ENCODE results near the gene TXK.

Gene TXK

GRCh38 chr4:48100256-48100655 lies 33.8 kb downstream of the TXK start:
- Histone ChIP-seq H3F3A (ENCODE audit: insufficient read depth) (no peaks in the 10 kb centered on the region; the same call in 1 of the 2 replicates), H3K79me2 (ENCODE audit: insufficient read depth, low read length) (no peaks in the 10 kb centered on the region), H3K4me3 (ENCODE audit: insufficient read depth, low read length, poor library complexity, severe bottlenecking) (no peak overlapping the region), H3K27me3 (ENCODE audit: low read length) (no peaks in the 10 kb centered on the region), H4K20me1 (ENCODE audit: low read depth, low read length) (no peaks in the 10 kb centered on the region), H3K27ac (ENCODE audit: low read depth, low read length) (no peak overlapping the region), H3K9me2 (replicated peaks; ENCODE audit: insufficient read depth, low read length) (no peaks in the 10 kb centered on the region), H3K9me3 (ENCODE audit: insufficient read depth, low read length) (no peaks in the 10 kb centered on the region), H3K9ac (ENCODE audit: low read length) (no peak overlapping the region), H3K36me3 (ENCODE audit: low read length) (no peaks in the 10 kb centered on the region; the same call in 1 of the 2 replicates), H2AFZ (ENCODE audit: low read depth, low read length, severe bottlenecking) (no peak overlapping the region), H3K4me2 (ENCODE audit: low read depth, low read length, poor library complexity, severe bottlenecking) (no peak overlapping the region)
- no peak for TF ChIP-seq EZH2phosphoT487 (conservative IDR thresholded peaks at IDR 0.05; ENCODE audit: low read length)
- TF ChIP-seq, protein P1, sequence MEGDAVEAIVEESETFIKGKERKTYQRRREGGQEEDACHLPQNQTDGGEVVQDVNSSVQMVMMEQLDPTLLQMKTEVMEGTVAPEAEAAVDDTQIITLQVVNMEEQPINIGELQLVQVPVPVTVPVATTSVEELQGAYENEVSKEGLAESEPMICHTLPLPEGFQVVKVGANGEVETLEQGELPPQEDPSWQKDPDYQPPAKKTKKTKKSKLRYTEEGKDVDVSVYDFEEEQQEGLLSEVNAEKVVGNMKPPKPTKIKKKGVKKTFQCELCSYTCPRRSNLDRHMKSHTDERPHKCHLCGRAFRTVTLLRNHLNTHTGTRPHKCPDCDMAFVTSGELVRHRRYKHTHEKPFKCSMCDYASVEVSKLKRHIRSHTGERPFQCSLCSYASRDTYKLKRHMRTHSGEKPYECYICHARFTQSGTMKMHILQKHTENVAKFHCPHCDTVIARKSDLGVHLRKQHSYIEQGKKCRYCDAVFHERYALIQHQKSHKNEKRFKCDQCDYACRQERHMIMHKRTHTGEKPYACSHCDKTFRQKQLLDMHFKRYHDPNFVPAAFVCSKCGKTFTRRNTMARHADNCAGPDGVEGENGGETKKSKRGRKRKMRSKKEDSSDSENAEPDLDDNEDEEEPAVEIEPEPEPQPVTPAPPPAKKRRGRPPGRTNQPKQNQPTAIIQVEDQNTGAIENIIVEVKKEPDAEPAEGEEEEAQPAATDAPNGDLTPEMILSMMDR (IDR thresholded peaks at IDR 0.05; ENCODE audit: insufficient read depth, low read length, poor library complexity, severe bottlenecking): no peak

DNA sequence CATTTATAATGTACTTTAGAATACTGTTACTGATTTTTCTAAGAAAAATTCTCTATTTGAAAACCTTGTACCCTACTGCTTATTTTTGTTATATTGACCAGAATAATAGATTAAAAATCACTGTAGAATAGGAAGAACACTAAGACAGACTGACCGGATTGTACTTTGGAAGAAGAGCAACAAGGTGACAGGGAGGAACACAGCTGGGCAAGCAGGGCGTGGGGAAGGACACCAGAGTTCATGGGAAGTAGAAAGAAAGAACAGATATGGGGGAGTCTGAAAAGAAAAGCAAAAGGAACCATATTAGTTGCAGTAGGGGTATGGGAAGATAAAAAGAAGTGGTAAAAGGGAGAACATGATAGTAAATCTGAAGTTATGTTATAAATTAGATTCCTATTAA lies 38.6 kb downstream of the TXK start:
- no peak overlapping the region for H3K27ac ChIP-seq (ENCODE audit: low read depth, low read length)
- H2AFZ ChIP-seq (ENCODE audit: low read depth, low read length, severe bottlenecking): no peak overlapping the region
- TF ChIP-seq, protein P1 (IDR thresholded peaks at IDR 0.05; ENCODE audit: insufficient read depth, low read length, poor library complexity, severe bottlenecking): no peak
- TF ChIP-seq EZH2phosphoT487 (conservative IDR thresholded peaks at IDR 0.05; ENCODE audit: low read length): no peak
- H4K20me1 ChIP-seq (ENCODE audit: low read depth, low read length): no peaks in the 10 kb centered on the region
- no peaks in the 10 kb centered on the region; the same call in 1 of the 2 replicates for H3K36me3 ChIP-seq (ENCODE audit: low read length)
- H3K4me2 ChIP-seq (ENCODE audit: low read depth, low read length, poor library complexity, severe bottlenecking): no peak overlapping the region
- no peaks in the 10 kb centered on the region for H3K9me3 ChIP-seq (ENCODE audit: insufficient read depth, low read length)
- H3F3A ChIP-seq (ENCODE audit: insufficient read depth): no peaks in the 10 kb centered on the region; the same call in 1 of the 2 replicates
- H3K27me3 ChIP-seq (ENCODE audit: low read length): no peaks in the 10 kb centered on the region
- no peak overlapping the region for H3K4me3 ChIP-seq (ENCODE audit: insufficient read depth, low read length, poor library complexity, severe bottlenecking)
- no peaks in the 10 kb centered on the region for H3K9me2 ChIP-seq (replicated peaks; ENCODE audit: insufficient read depth, low read length)
- no peak overlapping the region for H3K9ac ChIP-seq (ENCODE audit: low read length)
- no peaks in the 10 kb centered on the region for H3K79me2 ChIP-seq (ENCODE audit: insufficient read depth, low read length)

GRCh38 chr4:48093991-48094416 lies 40.0 kb downstream of the TXK start:
- H4K20me1 ChIP-seq (ENCODE audit: low read depth, low read length): no peaks in the 10 kb centered on the region
- no peaks in the 10 kb centered on the region; the same call in 1 of the 2 replicates for H3F3A ChIP-seq (ENCODE audit: insufficient read depth)
- H3K4me3 ChIP-seq (ENCODE audit: insufficient read depth, low read length, poor library complexity, severe bottlenecking): no peak overlapping the region
- H3K9me3 ChIP-seq (ENCODE audit: insufficient read depth, low read length): no peaks in the 10 kb centered on the region
- no peaks in the 10 kb centered on the region for H3K27me3 ChIP-seq (ENCODE audit: low read length)
- TF ChIP-seq, protein P1 (IDR thresholded peaks at IDR 0.05; ENCODE audit: insufficient read depth, low read length, poor library complexity, severe bottlenecking): no peak
- TF ChIP-seq EZH2phosphoT487 (conservative IDR thresholded peaks at IDR 0.05; ENCODE audit: low read length): no peak
- H3K27ac ChIP-seq (ENCODE audit: low read depth, low read length): no peak overlapping the region
- H3K9ac ChIP-seq (ENCODE audit: low read length): no peak overlapping the region
- no peak overlapping the region for H3K4me2 ChIP-seq (ENCODE audit: low read depth, low read length, poor library complexity, severe bottlenecking)
- no peak overlapping the region for H2AFZ ChIP-seq (ENCODE audit: low read depth, low read length, severe bottlenecking)
- no peaks in the 10 kb centered on the region; the same call in 1 of the 2 replicates for H3K36me3 ChIP-seq (ENCODE audit: low read length)
- no peaks in the 10 kb centered on the region for H3K9me2 ChIP-seq (replicated peaks; ENCODE audit: insufficient read depth, low read length)
- H3K79me2 ChIP-seq (ENCODE audit: insufficient read depth, low read length): no peaks in the 10 kb centered on the region
